K562 (cell line): ENCODE measurements around the gene NET1. TPM values are rescaled to one million over a fixed set of nuclear protein-coding genes. Genes with fewer than 3 reads are reported as not detected.
A peak's percentile ranks its signal among the peaks of the same experiment; 100 is the strongest.

ENCODE experiments used
- ARHGAP35 ChIP-seq: fragments of 450-650 bp; IDR thresholded peaks from 2 replicates; pipeline ENCODE4 v1.6.1; 2018; ENCODE audit not compliant: partially characterized antibody
- CBFA2T3 ChIP-seq: fragments of 450-650 bp; IDR thresholded peaks from 2 replicates; pipeline ENCODE4 v1.6.1; 2017
- CBX2 ChIP-seq: fragments of 200-600 bp; sonication (generic); IDR thresholded peaks from one replicate; pipeline ENCODE4 v1.6.1; 2012; ENCODE audit warnings: mild to moderate bottlenecking, low read length, inconsistent platforms; ENCODE audit not compliant: insufficient read depth, poor library complexity, severe bottlenecking
- FOXA3 ChIP-seq, 2 experiments: fragments of 450-650 bp in 1 of 2; sonication (generic) in 1 of 2; formaldehyde crosslinking; IDR thresholded peaks in 1 of 2; conservative IDR thresholded peaks in 1 of 2; 2 replicates each; pipeline versions ENCODE4 v1.4.0 to v1.8.0; 2020 to 2022; ENCODE audit warnings: mild to moderate bottlenecking in 2 of 2, missing genetic modification reagents in 1 of 2
- MCM2 ChIP-seq: fragments of 450-650 bp; IDR thresholded peaks from 2 replicates; pipeline ENCODE4 v1.6.1; 2017; ENCODE audit warnings: low read depth, mild to moderate bottlenecking
- MYC ChIP-seq, 2 experiments: fragments of 250-450 bp in 1 of 2; sonication (Bioruptor Pico) in 1 of 2; IDR thresholded peaks; 2 replicates each; pipeline versions ENCODE4 v1.5.1 to v1.6.1; 2012 to 2021; ENCODE audit warnings: low read depth in 2 of 2, borderline replicate concordance in 1 of 2, improper control_type of control experiment in 1 of 2, low read length in 1 of 2, mild to moderate bottlenecking in 1 of 2, moderate library complexity in 1 of 2
- POLR2B ChIP-seq: fragments of 450-650 bp; IDR thresholded peaks from 2 replicates; pipeline ENCODE4 v1.6.1; 2018; ENCODE audit warnings: low read depth; ENCODE audit not compliant: partially characterized antibody
- RBM14 ChIP-seq: fragments of 200-400 bp; formaldehyde crosslinking; IDR thresholded peaks from 2 replicates; pipeline ENCODE4 v1.6.1; 2018; ENCODE audit warnings: low read depth, mild to moderate bottlenecking, low read length, moderate library complexity, borderline replicate concordance; ENCODE audit not compliant: insufficient read depth
- RHOXF2B ChIP-seq: fragments of 250-450 bp; sonication (Bioruptor Pico); conservative IDR thresholded peaks from 2 replicates; pipeline ENCODE4 v1.5.1; 2021
- SMAD2 ChIP-seq: fragments of 150-350 bp; IDR thresholded peaks from 2 replicates; pipeline ENCODE4 v1.6.1; 2014; ENCODE audit warnings: low read depth, mild to moderate bottlenecking, low read length
- TBP ChIP-seq: optimal IDR thresholded peaks from 2 replicates; pipeline ENCODE3; 2011; ENCODE audit warnings: low read depth, low read length, improper control_type of control experiment
- ZFX ChIP-seq: sonication (generic); formaldehyde crosslinking; IDR thresholded peaks from 2 replicates; pipeline ENCODE4 v1.8.0; 2022; ENCODE audit warnings: mild to moderate bottlenecking, missing genetic modification reagents, moderate library complexity
- ZKSCAN8 ChIP-seq: fragments of 200-800 bp; sonication (Bioruptor generic); IDR thresholded peaks from 2 replicates; pipeline ENCODE4 v1.6.1; 2016; ENCODE audit warnings: missing genetic modification characterization, missing compliant biosample characterization
- polyA plus RNA-seq, 8 experiments: library from polyadenylated mRNA; depleted of rRNA in 4 of 8; stranded (reverse) in 5 of 8; unstranded in 3 of 8; fragments of >200 nt; fragmentation: Nextera tagmentation in 2 of 8; fragmentation: Illumina TruSeq in 1 of 8; extraction: Ambion mirVana in 2 of 8; extraction: Trizol in 1 of 8; gene quantifications; 2 replicates each; pipeline versions ENCODE4 v1.2.1 to v1.2.3, GENCODE V29; 2011 to 2014; ENCODE audit warnings: inconsistent platforms in 1 of 8, missing spikeins in 1 of 8
- total RNA-seq, 7 experiments: library from RNA; depleted of rRNA in 6 of 7; stranded (reverse); fragments of >200 nt in 6 of 7; fragmentation: Illumina TruSeq in 2 of 7; extraction: Trizol in 2 of 7; gene quantifications; 2 replicates each; pipeline versions ENCODE4 v1.2.1 to v1.2.3, GENCODE V29; 2011 to 2021; ENCODE audit warnings: low replicate concordance in 1 of 7
- TF ChIP-seq, protein P1 (sequence below): fragments of 450-650 bp; IDR thresholded peaks from 2 replicates; pipeline ENCODE4 v1.6.1; 2016; ENCODE audit warnings: low read depth
- TF ChIP-seq, protein P2 (sequence below): sonication (generic); formaldehyde crosslinking; IDR thresholded peaks from 2 replicates; pipeline ENCODE4 v1.8.0; 2022; ENCODE audit warnings: mild to moderate bottlenecking, missing genetic modification reagents
- TF ChIP-seq, protein P3 (sequence below): sonication (generic); formaldehyde crosslinking; IDR thresholded peaks from 2 replicates; pipeline ENCODE4 v1.9.0; 2022; ENCODE audit warnings: mild to moderate bottlenecking, missing genetic modification reagents

NET1 gene
- total and polyA plus RNA-seq, 9 of the 15 experiments (the other 6 are each of a cell fraction or from before 2014, with no cell fraction given) = 47.4 to 258 (median 106) TPM

DNA sequence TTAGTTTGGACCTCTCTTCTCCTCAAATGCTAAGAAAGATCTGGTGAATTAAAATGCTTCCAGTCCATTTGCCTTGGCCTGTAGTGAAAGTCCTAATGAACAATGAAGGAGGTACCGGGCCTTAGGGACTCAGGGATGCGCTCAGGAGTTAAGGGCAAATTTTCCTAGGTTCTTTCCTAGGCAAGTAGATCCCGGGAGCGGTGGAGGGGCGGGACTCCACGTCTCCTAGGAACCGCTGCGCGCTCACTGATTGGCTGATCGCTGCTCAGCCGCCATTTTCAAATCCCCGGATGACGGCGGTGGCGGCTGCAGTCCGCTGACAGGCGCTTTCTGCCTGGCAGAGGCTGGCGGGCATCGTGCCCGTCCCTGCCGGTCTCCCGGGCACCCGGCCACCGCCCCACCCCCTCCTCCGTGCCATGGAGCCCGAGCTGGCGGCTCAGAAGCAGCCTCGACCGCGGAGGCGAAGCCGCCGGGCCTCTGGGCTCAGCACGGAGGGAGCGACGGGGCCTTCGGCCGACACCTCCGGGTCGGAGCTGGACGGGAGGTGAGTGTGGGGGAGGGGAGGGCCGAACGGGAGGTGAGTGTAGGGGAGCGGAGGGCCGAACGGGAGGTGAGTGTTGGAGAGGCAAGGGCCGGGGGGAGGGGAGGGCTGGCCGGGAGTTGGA is at the start of gene NET1 (continued):
- peak; percentile 73 for TF ChIP-seq POLR2B
- TF ChIP-seq SMAD2 = no peak
- no peak for TF ChIP-seq CBFA2T3
- TF ChIP-seq FOXA3 (CRISPR knock-in tag; conservative IDR thresholded peaks at IDR 0.05 in 1 of 2, IDR thresholded peaks at IDR 0.05 in 1 of 2) = 0 out of 4 replicates have a peak, but pooled peaks of 1 of the 2 experiments have one; percentile 29
- TF ChIP-seq TBP = peak; percentile 50
- TF ChIP-seq RHOXF2B (CRISPR knock-in tag) = no peak
- TF ChIP-seq ZKSCAN8 (CRISPR knock-in tag) = no peak
- TF ChIP-seq RBM14 = no peak
- no peak for TF ChIP-seq ARHGAP35
- TF ChIP-seq MYC (IDR thresholded peaks at IDR 0.05; ENCODE audit: low read depth, low read length) = 0 out of 2 replicates have a peak, but pooled peaks have one; percentile 29
- no peak for TF ChIP-seq MYC (CRISPR knock-in tag; IDR thresholded peaks at IDR 0.05; ENCODE audit: borderline replicate concordance, low read depth)
- peak; percentile 87 for TF ChIP-seq ZFX (CRISPR knock-in tag)
- TF ChIP-seq, protein P1, sequence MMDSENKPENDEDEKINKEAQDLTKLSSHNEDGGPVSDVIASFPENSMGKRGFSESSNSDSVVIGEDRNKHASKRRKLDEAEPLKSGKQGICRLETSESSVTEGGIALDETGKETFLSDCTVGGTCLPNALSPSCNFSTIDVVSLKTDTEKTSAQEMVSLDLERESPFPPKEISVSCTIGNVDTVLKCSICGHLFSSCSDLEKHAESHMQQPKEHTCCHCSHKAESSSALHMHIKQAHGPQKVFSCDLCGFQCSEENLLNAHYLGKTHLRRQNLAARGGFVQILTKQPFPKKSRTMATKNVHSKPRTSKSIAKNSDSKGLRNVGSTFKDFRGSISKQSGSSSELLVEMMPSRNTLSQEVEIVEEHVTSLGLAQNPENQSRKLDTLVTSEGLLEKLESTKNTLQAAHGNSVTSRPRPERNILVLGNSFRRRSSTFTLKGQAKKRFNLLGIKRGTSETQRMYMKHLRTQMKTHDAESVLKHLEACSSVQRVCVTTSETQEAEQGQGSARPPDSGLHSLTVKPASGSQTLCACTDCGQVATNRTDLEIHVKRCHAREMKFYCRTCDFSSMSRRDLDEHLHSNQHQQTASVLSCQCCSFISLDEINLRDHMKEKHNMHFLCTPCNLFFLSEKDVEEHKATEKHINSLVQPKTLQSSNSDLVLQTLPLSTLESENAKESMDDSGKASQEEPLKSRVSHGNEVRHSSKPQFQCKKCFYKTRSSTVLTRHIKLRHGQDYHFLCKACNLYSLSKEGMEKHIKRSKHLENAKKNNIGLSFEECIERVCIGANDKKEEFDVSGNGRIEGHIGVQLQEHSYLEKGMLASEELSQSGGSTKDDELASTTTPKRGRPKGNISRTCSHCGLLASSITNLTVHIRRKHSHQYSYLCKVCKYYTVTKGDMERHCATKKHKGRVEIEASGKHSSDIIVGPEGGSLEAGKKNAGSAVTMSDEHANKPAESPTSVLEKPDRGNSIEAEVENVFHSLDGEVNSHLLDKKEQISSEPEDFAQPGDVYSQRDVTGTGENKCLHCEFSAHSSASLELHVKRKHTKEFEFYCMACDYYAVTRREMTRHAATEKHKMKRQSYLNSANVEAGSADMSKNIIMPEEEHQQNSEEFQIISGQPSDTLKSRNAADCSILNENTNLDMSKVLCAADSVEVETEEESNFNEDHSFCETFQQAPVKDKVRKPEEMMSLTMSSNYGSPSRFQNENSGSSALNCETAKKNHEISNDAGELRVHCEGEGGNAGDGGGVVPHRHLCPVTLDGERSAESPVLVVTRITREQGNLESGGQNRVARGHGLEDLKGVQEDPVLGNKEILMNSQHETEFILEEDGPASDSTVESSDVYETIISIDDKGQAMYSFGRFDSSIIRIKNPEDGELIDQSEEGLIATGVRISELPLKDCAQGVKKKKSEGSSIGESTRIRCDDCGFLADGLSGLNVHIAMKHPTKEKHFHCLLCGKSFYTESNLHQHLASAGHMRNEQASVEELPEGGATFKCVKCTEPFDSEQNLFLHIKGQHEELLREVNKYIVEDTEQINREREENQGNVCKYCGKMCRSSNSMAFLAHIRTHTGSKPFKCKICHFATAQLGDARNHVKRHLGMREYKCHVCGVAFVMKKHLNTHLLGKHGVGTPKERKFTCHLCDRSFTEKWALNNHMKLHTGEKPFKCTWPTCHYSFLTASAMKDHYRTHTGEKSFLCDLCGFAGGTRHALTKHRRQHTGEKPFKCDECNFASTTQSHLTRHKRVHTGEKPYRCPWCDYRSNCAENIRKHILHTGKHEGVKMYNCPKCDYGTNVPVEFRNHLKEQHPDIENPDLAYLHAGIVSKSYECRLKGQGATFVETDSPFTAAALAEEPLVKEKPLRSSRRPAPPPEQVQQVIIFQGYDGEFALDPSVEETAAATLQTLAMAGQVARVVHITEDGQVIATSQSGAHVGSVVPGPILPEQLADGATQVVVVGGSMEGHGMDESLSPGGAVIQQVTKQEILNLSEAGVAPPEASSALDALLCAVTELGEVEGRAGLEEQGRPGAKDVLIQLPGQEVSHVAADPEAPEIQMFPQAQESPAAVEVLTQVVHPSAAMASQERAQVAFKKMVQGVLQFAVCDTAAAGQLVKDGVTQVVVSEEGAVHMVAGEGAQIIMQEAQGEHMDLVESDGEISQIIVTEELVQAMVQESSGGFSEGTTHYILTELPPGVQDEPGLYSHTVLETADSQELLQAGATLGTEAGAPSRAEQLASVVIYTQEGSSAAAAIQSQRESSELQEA = no peak
- no peak for TF ChIP-seq CBX2
- TF ChIP-seq, protein P2, sequence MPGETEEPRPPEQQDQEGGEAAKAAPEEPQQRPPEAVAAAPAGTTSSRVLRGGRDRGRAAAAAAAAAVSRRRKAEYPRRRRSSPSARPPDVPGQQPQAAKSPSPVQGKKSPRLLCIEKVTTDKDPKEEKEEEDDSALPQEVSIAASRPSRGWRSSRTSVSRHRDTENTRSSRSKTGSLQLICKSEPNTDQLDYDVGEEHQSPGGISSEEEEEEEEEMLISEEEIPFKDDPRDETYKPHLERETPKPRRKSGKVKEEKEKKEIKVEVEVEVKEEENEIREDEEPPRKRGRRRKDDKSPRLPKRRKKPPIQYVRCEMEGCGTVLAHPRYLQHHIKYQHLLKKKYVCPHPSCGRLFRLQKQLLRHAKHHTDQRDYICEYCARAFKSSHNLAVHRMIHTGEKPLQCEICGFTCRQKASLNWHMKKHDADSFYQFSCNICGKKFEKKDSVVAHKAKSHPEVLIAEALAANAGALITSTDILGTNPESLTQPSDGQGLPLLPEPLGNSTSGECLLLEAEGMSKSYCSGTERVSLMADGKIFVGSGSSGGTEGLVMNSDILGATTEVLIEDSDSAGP (CRISPR knock-in tag) = no peak
- TF ChIP-seq, protein P3, sequence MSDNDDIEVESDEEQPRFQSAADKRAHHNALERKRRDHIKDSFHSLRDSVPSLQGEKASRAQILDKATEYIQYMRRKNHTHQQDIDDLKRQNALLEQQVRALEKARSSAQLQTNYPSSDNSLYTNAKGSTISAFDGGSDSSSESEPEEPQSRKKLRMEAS (CRISPR knock-in tag) = 0 out of 2 replicates have a peak, but pooled peaks have one; percentile 18
- TF ChIP-seq MCM2 = no peak
- TF ChIP-seq, all 486 proteins: peak for 76
